Activated T-cell treated with anti-CD3 and anti-CD28 coated beads for 24 hours (primary cell): Measurements from ENCODE around the gene P2RY8.
"Not testable (repeated sequence)": the region's sequence is repeated elsewhere in the genome, so short reads cannot be mapped to it uniquely, and the experiment has no call there.

Experiments used
- DNase-seq: peaks from one replicate; pipeline ENCODE4 v3.0.0-alpha.2; 2020; ENCODE audit warnings: low read depth

P2RY8 gene, protein sequence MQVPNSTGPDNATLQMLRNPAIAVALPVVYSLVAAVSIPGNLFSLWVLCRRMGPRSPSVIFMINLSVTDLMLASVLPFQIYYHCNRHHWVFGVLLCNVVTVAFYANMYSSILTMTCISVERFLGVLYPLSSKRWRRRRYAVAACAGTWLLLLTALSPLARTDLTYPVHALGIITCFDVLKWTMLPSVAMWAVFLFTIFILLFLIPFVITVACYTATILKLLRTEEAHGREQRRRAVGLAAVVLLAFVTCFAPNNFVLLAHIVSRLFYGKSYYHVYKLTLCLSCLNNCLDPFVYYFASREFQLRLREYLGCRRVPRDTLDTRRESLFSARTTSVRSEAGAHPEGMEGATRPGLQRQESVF

GRCh38 chrX:1537031-1537715, at the start of gene P2RY8:
TSS of gene P2RY8 (minus strand) at chrX:1537185. CDS start at chrX:1466558, 70,627 bp downstream.
- DNase-seq: peak; percentile 71

DNA sequence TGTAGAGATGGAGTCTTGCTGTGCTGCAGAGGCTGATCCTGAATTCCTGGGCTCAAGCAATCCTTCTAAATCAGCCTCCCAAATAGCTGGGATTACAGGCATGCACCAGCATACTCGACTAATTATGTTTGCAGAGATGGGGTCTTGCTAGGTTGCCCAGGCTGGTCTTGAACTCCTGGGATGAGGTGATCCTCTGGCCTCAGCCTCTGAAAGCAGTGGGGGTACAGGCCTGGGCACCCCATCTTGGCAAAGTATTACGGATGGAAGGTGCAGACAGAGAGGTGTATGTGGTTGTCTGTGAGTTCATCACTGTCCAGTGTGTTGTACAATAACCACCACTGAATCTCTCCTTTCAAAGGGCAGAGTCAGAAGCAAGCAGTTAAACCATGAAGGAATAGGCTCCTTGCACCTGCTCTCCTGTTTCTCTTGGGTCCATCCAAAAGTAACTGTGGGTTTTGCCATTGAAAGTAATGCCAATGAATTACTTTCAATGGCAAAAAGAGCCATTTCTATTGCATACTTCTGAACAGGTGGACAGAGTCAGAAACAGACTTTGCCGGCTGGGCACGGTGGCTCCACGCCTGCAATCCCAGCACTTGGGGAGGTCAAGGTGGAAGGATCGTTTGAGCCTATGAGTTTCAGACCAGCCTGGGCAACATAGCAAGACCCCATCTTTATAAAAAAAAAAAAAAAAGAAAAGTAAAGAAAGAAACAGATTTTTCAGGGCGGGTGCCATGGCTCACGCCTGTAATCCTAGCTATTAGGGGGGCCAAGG, 47.4 kb upstream of the P2RY8 start:
- no peak for DNase-seq

GRCh38 chrX:1582686-1583437, 45.9 kb upstream of the P2RY8 start:
- DNase-seq: peak; percentile 49

- peak; percentile 70 for DNase-seq
Observed at GRCh38 chrX:1581132-1581531, 44.1 kb upstream of the P2RY8 start.

DNA sequence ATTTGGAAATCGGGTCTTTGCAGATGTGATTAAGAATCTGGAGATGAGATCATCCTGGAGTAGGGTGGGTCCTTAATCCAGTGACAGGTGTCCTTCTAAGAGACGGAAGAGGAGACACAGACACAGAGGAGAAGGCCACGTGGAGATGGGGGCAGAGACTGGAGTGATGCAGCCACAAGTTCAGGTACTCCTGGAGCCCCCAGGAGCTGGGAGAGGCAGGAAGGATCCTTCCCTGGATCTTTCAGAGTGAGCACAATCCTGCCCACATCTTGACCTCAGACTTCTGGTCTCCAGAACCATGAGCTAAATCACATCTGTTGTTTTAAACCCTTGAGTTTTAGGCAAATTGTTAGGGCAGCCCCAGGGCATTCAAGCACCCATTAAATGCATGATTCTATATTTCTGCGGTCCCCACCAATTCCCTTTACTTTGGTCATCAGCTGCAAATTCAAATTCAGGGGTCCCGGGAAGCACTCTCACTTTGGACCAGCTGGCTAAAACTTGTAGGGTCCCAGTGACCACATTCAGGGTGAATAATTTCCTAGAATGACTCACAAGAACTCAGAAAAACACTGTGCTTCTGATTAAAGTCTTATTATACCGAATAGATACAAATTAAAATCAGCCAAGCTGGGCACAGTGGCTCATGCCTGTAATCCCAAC, 41.7 kb upstream of the P2RY8 start:
- DNase-seq: no peak

- DNase-seq: no peak
Observed at GRCh38 chrX:1577845-1578244, 40.9 kb upstream of the P2RY8 start.

DNA sequence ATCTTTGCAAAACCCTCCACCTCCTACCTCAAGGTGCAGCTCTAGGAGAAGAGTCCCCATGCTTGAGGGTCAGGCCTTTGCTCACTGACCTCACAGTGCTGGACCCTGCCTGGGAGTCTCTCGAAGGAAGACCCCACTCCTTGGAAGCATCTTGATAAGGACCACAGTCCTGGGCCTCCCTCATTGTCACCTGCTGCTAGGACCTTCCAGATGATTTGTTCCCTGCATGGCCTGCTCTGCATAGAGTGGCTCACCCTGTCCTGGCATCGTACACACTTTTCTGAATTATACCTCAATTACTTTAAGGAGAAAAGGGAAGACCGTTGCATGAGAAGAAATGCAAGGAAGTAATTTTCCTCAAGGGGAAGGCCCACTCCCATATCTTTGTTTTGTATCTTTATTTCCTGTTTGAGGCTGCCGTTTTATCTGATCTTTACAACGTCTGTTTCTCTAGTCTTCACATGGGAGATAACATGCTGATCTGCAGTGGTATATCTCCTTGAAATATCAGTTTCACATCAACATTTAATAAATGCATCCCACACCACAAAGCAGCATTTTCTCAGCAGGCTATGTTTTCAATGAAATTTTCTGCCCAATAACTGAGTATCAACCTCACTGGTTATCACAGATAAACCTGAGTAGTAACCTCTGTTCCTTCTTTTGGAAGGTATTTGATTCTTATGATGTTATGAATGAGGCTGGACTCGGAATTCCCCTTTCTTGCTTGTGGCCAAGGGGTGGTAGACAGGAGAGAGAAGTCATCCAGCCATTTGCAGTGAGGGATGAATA, 39.4 kb upstream of the P2RY8 start:
- DNase-seq: no peak

- not testable (repeated sequence) for DNase-seq
Observed at GRCh38 chrX:1574181-1574580, 37.2 kb upstream of the P2RY8 start.

DNA sequence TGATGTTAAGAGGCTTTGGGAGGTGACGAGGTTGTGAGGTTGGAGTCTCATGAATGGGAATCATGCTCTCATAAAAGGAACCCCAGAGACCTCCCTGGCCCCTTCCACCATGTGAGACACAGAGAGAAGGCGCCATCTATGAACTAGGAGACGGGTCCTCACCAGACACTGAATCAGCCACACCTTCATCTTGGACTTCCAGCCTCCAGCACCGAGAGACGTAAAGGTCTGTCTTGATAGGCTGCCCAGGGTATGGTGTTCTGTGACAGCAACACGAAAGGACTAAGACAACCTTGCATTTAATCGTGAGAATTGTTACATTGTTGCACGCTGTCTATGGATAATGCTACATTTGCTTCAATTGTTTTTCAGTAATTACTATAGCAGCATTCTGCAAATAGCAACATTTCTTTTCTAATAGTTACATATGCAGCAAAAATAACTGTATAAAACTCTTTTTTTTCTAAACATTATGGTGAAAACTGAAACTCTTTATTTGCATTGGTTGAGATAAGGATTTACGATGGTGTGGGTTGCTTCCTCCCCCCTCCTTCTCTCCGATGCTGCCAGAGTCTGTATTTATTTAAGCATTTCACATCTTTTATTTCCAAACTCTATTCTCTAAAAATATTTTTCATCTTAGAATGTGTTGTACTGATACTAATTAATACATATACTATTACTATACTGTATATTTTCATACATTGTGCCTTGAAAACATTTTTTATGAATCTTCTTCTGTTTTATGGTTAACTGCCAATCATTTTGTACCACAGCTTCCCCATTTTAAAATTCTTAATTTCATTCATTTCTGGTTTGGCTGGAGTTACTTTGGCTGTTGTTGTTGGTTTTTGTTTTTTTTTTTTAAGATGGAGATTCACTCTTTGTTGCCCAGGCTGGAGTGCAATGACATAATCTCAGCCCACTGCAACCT, 28.0 kb upstream of the P2RY8 start:
- DNase-seq: no peak

- not testable (repeated sequence) for DNase-seq
Observed at GRCh38 chrX:1564077-1564476, 27.1 kb upstream of the P2RY8 start.

DNA sequence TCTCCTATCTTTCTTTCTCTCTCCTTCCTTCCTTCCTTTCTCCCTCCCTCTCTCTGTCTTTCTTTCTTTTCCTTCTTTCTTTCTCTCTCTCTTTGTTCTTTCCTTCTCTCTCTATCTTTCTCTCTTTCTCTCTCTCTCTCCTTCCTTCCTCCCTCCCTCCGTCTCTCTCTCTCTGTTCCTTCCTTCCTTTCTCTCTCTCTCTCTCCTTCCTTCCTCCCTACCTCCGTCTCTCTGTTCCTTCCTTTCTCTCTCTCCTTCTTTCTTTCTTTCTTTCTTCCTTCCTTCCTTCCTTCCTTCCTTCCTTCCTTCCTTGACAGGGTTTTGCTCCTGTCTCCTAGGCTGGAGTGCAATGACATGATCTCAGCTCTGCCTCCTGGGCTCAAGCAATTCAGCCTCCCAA, 24.2 kb upstream of the P2RY8 start:
- no peak for DNase-seq

DNA sequence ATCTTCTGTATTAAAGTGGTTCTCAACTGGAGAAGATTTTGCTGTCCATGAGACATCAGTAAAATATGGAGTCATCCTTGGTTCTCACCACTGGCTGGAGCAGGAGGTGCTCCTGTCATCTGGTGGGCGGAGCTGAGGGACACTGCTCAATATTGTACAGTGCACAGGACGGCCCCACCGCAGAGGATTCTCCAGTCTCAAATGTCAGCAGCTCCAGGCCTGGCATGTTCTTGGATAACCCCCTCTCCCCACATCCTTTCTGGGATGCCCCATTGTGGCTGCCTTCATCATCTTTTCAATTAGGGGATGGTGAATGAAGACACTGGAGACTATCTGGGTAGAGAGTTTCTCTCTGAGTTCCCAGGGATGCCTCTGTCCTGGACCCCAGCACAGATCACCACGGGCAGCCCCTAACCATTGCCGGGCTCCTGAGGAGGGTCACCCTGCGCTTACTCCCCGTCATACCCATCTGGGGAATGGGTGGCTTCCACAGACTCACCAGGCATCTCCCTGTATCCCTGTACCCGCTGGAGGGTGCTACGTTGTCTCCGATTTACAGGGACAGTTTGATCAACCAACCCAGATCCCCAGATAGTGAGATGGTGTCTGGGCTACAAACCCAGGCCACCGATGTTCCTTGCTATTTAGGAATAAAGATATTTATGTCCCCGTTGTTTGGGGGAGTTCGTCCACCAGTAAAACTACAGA, 21.9 kb upstream of the P2RY8 start:
- DNase-seq: no peak

DNA sequence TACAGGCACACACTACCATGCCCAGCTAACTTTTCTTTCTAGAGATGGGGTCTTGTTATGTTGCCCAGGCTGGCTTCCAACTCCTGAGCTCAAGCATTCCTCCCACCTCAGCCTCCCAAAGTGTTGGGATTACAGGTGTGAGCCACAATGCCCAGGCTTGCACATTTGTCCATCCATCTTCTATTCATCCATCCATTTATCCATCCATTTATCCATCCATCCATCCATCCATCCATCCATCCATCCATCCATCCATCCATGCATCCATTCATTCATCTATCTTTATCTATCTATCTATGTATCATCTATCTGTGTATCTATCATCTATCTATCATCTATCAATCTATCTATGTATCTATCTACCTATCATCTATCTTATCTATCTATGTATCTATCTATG, 20.5 kb upstream of the P2RY8 start:
- DNase-seq: not testable (repeated sequence)

GRCh38 chrX:1555370-1555769, 18.4 kb upstream of the P2RY8 start:
- no peak for DNase-seq

- DNase-seq: no peak
Observed at GRCh38 chrX:1554469-1555210, 17.7 kb upstream of the P2RY8 start.

DNA sequence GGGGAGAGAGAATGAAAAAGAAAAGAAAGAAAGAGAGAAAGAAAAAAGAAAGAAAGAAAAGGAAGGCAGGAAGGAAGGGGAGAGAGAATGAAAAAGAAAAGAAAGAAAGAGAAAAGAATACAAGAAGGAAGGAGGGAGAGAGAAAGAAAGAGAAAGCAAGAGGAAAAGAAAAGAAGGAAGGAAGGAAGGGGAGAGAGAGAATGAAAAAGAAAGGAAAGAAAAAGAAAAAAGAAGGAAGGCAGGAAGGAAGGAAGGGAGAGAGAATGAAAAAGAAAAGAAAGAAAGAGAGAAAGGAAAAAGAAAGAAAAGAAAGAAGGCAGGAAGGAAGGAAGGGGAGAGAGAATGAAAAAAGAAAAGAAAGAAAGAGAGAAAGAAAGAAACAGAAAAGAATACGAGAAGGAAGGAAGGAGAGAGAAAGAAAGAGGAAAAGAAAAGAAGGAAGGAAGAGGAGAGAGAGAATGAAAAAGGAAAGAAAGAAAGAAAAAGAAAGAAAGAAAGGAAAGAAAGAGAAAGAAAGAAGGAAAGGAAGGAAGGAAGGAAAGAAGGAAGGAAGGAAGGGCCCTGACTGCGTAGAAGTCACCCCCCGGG, 15.1 kb upstream of the P2RY8 start:
- DNase-seq: no peak

GRCh38 chrX:1546691-1547251, 9.8 kb upstream of the P2RY8 start:
- DNase-seq: no peak
